Skeletal muscle satellite cell (primary cell): ENCODE data around the gene EGFL6.
"Not testable (repeated sequence)": the region's sequence is repeated elsewhere in the genome, so short reads cannot be mapped to it uniquely, and the experiment has no call there.

Experiments used
- H3K27me3 ChIP-seq: 2 replicates; pipeline ENCODE4 v1.7.0; 2013; ENCODE audit warnings: low read length; ENCODE audit not compliant: control insufficient read depth, insufficient read depth
- H3K36me3 ChIP-seq: 2 replicates; pipeline ENCODE4 v1.7.0; 2013; ENCODE audit warnings: mild to moderate bottlenecking, control low read depth, low read length; ENCODE audit not compliant: insufficient read depth
- H3K4me1 ChIP-seq: 2 replicates; pipeline ENCODE4 v1.7.0; 2013; ENCODE audit warnings: low read length; ENCODE audit not compliant: control insufficient read depth, insufficient read depth
- H3K4me2 ChIP-seq: 2 replicates; pipeline ENCODE4 v1.7.0; 2013; ENCODE audit warnings: mild to moderate bottlenecking, low read length
- H3K4me3 ChIP-seq: 2 replicates; pipeline ENCODE4 v1.7.0; 2013; ENCODE audit warnings: low read length
- H3K9ac ChIP-seq: 2 replicates; pipeline ENCODE4 v1.7.0; 2013; ENCODE audit warnings: mild to moderate bottlenecking, low read depth, low read length, moderate library complexity
- H3K9me3 ChIP-seq: replicated peaks from 2 replicates; pipeline ENCODE4 v1.7.0; 2013; ENCODE audit warnings: mild to moderate bottlenecking, control low read depth, low read length

EGFL6 gene

GRCh38 chrX:13654116-13654515, 84.7 kb downstream of the EGFL6 start:
- Histone ChIP-seq H3K4me1 (peaks cover 8% of the 10 kb centered on the region), H3K4me2 (peak overlapping the region; percentile 88), H3K4me3 (no peak overlapping the region), H3K9ac (no peak overlapping the region), H3K9me3 (no peaks in the 10 kb centered on the region), H3K27me3 (no peaks in the 10 kb centered on the region), H3K36me3 (no peaks in the 10 kb centered on the region)

- no peaks in the 10 kb centered on the region for H3K36me3 ChIP-seq
- H3K4me1 ChIP-seq: peaks cover 12% of the 10 kb centered on the region
- no peak overlapping the region for H3K4me3 ChIP-seq
- H3K9me3 ChIP-seq: no peaks in the 10 kb centered on the region
- no peak overlapping the region for H3K4me2 ChIP-seq
- H3K27me3 ChIP-seq: no peaks in the 10 kb centered on the region
- H3K9ac ChIP-seq: no peak overlapping the region
Measured at GRCh38 chrX:13655674-13656073, 86.3 kb downstream of the EGFL6 start.

GRCh38 chrX:13658602-13659001, 89.2 kb downstream of the EGFL6 start:
- Histone ChIP-seq H3K9me3 (no peaks in the 10 kb centered on the region), H3K27me3 (no peaks in the 10 kb centered on the region), H3K4me3 (no peak overlapping the region), H3K4me1 (peaks cover 11% of the 10 kb centered on the region), H3K4me2 (peak overlapping the region; percentile 60), H3K36me3 (peaks cover 5% of the 10 kb centered on the region), H3K9ac (peak overlapping the region; percentile 66)

GRCh38 chrX:13659063-13659462, 89.7 kb downstream of the EGFL6 start:
- no peaks in the 10 kb centered on the region for H3K27me3 ChIP-seq
- H3K9ac ChIP-seq: peak overlapping the region; percentile 66
- H3K4me2 ChIP-seq: peak overlapping the region; percentile 60
- no peak overlapping the region for H3K4me3 ChIP-seq
- no peaks in the 10 kb centered on the region for H3K9me3 ChIP-seq
- H3K4me1 ChIP-seq: peaks cover 8% of the 10 kb centered on the region
- H3K36me3 ChIP-seq: peaks cover 5% of the 10 kb centered on the region

GRCh38 chrX:13661735-13662288, 92.4 kb downstream of the EGFL6 start:
- H3K4me1 ChIP-seq: peaks cover 8% of the 10 kb centered on the region
- no peaks in the 10 kb centered on the region for H3K9me3 ChIP-seq
- H3K27me3 ChIP-seq: no peaks in the 10 kb centered on the region
- H3K4me2 ChIP-seq: no peak overlapping the region
- H3K36me3 ChIP-seq: peaks cover 5% of the 10 kb centered on the region
- H3K9ac ChIP-seq: no peak overlapping the region
- no peak overlapping the region for H3K4me3 ChIP-seq

GRCh38 chrX:13662355-13662791, 93.0 kb downstream of the EGFL6 start:
- peaks cover 8% of the 10 kb centered on the region for H3K4me1 ChIP-seq
- H3K4me3 ChIP-seq: no peak overlapping the region
- no peak overlapping the region for H3K4me2 ChIP-seq
- H3K9me3 ChIP-seq: no peaks in the 10 kb centered on the region
- H3K27me3 ChIP-seq: no peaks in the 10 kb centered on the region
- no peak overlapping the region for H3K9ac ChIP-seq
- H3K36me3 ChIP-seq: peaks cover 5% of the 10 kb centered on the region

GRCh38 chrX:13664020-13664419, 94.6 kb downstream of the EGFL6 start:
- H3K9me3 ChIP-seq: no peaks in the 10 kb centered on the region
- no peak overlapping the region for H3K4me2 ChIP-seq

GRCh38 chrX:13666836-13667235, 97.4 kb downstream of the EGFL6 start:
- Histone ChIP-seq H3K4me3 (no peak overlapping the region), H3K36me3 (peaks cover 5% of the 10 kb centered on the region), H3K4me1 (no peaks in the 10 kb centered on the region), H3K27me3 (no peaks in the 10 kb centered on the region), H3K9ac (no peak overlapping the region), H3K4me2 (no peak overlapping the region), H3K9me3 (no peaks in the 10 kb centered on the region)

More at GRCh38 chrX:13664020-13664419, 94.6 kb downstream of the EGFL6 start:
- Histone ChIP-seq H3K9ac (no peak overlapping the region), H3K36me3 (peaks cover 5% of the 10 kb centered on the region), H3K4me1 (peaks cover 5% of the 10 kb centered on the region), H3K27me3 (no peaks in the 10 kb centered on the region), H3K4me3 (no peak overlapping the region)

- H3K27me3 ChIP-seq: no peaks in the 10 kb centered on the region
- no peak overlapping the region for H3K4me2 ChIP-seq
- no peaks in the 10 kb centered on the region for H3K36me3 ChIP-seq
Measured at GRCh38 chrX:13667919-13668318, 98.5 kb downstream of the EGFL6 start.

GRCh38 chrX:13669246-13669737, 99.9 kb downstream of the EGFL6 start:
- Histone ChIP-seq H3K9me3 (no peaks in the 10 kb centered on the region), H3K36me3 (no peaks in the 10 kb centered on the region), H3K4me3 (no peak overlapping the region), H3K4me2 (no peak overlapping the region), H3K27me3 (no peaks in the 10 kb centered on the region), H3K9ac (no peak overlapping the region), H3K4me1 (no peaks in the 10 kb centered on the region)

More at GRCh38 chrX:13667919-13668318, 98.5 kb downstream of the EGFL6 start:
- H3K9me3 ChIP-seq: no peaks in the 10 kb centered on the region
- H3K9ac ChIP-seq: no peak overlapping the region
- H3K4me3 ChIP-seq: no peak overlapping the region
- H3K4me1 ChIP-seq: no peaks in the 10 kb centered on the region

GRCh38 chrX:13669755-13670154, 100.4 kb downstream of the EGFL6 start:
- H3K36me3 ChIP-seq, H3K4me2 ChIP-seq, H3K9ac ChIP-seq, H3K27me3 ChIP-seq, H3K4me3 ChIP-seq, H3K4me1 ChIP-seq, H3K9me3 ChIP-seq: not testable (repeated sequence)

- H3K36me3 ChIP-seq: no peaks in the 10 kb centered on the region
- no peak overlapping the region for H3K9ac ChIP-seq
- no peaks in the 10 kb centered on the region for H3K27me3 ChIP-seq
- no peaks in the 10 kb centered on the region for H3K4me1 ChIP-seq
- no peaks in the 10 kb centered on the region for H3K9me3 ChIP-seq
- no peak overlapping the region for H3K4me3 ChIP-seq
- no peak overlapping the region for H3K4me2 ChIP-seq
Measured at GRCh38 chrX:13670197-13670596, 100.8 kb downstream of the EGFL6 start.
